HG02973 (cell line): Measurements from ENCODE around the gene SEC24D.
A peak's percentile ranks its signal among the peaks of the same experiment; 100 is the strongest.

Experiments
- ATAC-seq: cut with Tn5 transposase; IDR thresholded peaks from one replicate; pipeline ENCODE4 v1.9.1; 2021; ENCODE audit warnings: moderate library complexity; ENCODE audit not compliant: unreplicated experiment

The SEC24D gene

DNA sequence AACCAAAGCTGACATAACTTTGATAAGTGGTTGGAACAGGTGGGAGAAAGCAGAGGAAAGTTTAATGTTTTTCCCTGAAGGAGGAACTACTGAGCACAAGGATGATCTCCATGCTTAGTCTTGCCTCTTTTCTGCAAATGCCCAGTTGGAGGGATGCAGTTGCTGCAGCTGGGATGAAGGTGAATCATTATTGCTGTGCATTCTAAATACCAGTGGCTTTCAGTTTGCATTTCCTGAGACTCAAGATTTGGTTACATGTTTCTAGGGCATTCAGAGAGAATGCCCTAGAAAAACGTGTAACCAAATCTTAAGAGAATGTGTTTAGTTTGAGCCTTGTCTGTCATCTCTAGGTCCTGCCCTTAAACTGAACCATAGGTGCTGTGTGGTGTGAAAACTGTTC, 108.6 kb downstream of the SEC24D start:
- ATAC-seq = no peak

DNA sequence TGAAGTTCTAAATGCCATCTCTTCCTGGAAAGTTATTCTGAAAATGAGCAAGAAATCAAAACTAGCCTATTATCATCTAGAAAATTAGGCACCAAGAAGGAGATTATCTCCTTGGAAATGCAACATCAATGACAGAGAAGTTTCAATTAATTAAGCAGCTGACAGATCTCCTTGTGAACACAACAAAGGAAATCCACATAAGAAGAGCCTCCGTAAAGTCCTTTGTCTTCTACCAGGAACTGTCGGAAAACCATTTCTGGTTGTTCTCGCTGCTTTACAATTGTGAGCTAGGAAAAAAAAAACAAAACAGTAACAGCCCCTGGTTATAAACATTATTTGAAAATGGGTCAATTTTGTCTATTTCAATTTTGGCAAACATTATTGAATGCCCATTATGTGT, 112.6 kb downstream of the SEC24D start:
- no peak for ATAC-seq

DNA sequence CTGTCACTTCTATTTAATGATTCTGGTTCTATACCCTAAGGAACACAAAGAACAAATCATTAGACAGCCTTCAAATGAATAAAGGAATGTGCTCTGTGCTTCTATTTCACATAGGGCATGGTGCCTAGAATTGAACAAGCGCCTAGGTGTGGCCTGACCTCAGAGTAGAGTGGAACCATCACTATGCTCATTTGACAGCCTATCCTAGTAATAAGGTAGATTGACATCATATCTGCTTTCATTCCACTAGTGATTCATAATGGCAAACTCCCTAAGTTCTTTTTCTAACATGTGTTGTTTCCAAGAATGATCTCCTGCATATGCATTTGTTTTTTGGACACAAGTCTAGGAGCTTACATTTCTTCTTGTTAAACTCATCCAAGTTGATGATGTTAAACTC, 114.2 kb downstream of the SEC24D start:
- ATAC-seq = no peak

DNA sequence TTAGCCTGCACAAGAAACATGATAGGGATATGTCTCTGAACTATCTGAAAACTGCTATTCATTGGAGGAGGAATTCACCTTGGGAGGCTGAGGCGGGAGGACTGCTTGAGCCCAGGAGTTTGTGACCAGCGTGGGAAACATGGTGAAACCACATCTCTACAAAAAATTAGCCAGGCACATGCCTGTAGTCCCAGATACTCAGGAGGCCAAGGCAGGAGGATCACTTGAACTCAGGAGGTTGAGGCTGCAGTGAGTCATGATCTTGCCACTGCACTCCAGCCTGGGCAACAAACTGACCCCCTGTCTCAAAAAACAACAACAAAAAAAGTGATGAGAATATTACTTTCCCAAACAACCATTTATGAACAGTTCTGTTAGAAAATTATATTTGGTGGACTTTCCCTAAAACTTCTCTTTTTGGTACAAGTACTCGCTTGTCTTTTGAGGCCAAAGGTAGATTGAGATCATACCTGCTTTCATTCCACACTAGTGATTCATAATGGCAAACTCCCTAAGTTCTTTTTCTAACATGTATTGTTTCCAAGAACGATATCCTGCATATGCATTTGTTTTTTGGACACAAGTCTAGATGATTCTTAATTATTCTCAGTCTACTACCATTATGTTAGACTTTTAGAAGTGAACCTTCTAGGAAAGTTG, 117.3 kb downstream of the SEC24D start:
- ATAC-seq = no peak

DNA sequence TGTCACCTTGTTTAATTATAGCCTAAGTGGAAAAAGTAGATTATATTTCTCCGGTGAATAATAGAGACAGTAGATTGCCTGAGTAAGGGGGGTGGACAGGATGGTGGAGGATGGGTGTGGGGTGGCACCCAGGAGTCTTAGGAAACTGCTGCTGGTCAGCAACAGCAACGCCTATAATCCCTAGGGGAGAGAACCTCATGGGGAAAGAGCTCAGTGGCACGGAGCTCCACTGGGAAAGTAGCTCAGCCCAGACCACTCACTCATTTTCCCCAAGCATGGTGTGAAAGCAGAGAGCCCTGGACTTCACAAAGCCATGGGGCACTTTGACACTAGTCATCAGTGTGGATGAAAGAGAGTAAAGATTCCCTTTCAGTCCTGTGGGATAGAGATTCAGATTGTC, 119.6 kb downstream of the SEC24D start:
- no peak for ATAC-seq

DNA sequence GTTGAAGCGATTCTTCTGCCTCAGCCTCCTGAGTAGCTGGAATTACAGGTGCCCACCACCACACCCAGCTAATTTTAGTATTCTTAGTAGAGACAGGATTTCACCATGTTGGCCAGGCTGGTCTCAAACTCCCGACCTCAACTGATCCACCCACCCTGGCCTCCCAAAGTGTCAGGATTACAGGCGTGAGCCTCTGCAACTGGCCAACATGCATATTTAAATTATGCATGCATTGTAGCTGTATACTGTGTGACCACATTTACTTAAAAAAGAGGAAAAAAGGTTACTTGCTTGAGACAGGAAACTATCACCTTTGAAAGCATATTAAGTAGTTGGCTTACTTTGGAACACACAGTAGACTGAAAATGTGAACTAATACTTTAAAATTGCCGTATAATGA, 121.2 kb downstream of the SEC24D start:
- ATAC-seq = no peak

DNA sequence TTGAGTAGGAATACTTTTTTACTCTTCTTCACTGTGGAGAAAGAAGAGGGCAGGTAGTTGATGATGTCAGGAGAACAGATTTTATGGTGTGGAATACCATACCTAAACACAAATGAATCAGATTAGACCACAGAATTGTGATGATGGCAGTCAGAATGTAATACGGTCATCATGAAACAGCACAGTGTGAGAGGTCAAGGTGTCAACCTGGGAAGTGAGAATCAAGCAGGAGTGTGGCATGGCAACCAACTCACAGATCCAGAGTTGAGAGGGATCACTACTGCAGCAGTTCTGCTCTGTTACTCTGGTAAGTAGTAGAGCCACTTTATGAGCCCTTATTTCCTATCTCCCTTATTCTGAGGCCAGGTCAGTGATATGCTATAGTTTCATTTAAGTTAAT, 123.1 kb downstream of the SEC24D start:
- ATAC-seq = peak; percentile 76

DNA sequence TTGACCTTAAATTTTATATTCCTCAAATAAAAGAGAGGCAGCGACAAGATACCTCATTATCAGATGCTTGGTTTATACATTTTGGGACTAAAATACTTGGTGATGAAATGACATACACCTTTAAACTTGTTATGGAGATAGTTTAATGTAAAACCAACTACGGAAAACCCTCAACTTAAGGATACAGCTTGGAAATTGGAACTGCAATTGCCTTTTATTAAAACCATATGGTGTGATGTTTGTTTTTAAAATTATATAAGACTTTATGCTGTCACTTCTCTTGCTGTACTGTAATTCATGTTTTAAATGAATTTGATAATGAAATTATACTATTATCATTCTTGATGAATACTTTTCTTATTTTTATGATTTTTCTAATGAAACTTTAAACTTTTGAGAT, 124.9 kb downstream of the SEC24D start:
- ATAC-seq = no peak

DNA sequence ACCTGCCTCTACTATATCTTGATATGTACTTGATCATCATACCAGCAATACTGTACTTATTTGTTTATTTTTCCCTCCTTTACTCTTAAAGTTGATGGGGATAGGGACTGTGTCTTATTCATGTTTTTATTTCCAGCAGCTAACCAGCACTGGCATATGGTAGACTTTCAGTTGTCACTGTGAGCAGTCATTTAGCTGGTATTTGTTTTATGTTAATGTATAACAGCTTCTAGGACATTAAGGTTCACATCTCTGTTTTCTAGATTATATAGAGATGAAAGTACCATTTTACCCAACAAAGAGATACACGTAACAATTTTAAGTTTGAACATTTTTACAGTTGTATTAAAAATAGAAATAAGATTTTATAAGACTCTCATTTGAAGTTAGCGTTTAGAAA, 132.8 kb downstream of the SEC24D start:
- no peak for ATAC-seq

DNA sequence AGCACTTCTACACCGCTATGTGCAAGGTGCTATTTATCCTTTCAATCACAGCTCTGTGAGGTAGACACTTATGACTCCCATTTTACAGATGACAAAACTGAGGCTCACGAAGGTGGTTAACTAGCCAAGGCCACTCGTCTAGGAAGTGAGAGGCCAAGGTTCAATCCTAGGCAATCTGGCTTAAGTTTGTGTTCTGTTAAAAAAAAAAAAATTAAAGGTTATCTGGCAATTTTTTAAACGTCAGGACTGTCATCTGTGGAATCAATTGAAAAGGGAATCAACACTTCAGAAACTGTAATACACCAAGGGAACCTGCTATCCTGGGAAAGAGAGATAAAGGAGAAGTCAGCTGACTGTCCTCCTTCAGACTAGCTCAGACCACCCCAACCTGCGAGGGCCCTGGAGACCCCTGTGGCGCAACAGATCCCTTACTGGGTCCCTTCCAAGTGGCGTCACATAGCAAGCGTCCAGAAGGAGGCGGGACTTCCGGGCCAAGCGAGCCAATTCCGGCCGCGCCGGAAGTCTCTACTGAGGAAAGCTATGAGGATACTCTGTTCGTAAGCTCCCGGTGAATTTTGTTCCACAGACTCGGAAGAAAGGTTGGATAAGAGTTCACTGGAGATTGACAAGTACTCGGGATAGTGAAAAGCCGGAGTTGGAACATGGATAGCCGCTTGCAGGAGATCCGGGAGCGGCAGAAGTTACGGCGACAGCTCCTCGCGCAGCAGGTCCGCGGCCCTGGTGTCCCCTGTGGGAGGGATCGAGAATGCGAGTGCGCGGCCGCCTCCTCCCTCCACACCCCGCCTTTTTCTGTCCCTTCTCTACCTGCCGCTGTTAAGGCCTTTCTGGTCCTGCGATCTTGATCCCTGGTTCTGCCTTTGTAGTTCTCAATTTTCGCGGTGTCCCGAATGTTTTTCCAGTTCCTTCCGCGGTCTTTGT, 150.8 kb downstream of the SEC24D start, which contains the start of gene METTL14:
TSS of gene METTL14 (plus strand) at position 520 of the 939 bp plus-strand sequence. CDS start at position 663, 143 bp downstream.
- peak; percentile 99 for ATAC-seq

DNA sequence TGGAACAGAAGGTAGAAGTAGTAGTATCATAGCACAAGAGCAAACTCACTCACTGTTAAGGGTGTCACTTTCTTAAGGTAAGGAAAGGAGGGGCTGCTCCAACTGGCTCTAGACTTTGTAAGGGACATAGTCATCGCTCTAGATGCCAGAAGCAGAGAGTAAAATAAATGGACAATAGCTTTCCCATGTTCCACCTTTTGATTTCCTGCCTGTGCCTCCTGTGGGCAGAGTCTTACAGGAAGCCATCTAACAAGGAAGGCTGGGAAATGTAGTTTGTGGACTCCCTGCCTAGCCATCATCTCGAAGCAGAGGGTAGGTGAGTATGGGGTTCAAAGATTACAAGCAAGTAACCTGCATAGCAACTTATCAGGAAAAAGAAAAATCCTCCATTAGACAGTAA, 152.4 kb downstream of the SEC24D start:
- ATAC-seq = no peak

DNA sequence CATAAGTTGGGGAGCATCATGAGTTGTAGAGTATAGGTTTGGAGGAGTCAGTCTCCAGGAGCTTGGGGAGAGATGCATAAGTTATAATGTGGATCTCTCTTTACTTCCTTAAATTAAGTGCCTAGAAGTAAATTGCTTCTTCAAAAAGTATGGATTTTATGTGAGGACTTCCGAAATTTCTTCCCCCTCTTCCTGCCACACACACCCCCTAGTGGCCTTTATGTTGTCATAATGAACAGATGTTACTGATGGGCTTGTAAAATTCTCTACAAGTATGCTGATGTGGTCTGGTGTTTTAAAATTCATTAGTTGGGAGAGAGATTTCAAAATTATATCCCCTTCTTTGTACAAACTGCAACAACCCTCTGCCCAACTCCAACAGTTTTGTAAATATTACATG, 153.0 kb downstream of the SEC24D start:
- ATAC-seq = no peak

DNA sequence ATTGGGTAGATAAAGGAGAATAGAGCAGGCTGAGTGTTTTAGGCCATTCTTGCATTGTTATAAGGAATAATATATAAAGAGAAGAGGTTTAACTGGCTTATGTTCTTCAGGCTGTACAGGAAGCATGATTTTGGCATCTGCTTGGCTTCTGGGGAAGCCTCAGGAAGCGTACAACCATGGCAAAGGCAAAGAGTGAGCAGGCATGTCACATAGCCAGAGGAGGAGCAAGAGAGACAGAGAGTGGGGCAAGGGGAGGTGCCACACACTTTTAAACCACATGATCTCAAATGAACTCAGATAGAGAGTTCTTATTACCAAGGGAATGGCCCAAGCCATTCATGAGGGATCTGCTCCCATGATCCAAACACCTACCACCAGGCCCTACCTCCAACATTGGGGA, 155.1 kb downstream of the SEC24D start:
- no peak for ATAC-seq

DNA sequence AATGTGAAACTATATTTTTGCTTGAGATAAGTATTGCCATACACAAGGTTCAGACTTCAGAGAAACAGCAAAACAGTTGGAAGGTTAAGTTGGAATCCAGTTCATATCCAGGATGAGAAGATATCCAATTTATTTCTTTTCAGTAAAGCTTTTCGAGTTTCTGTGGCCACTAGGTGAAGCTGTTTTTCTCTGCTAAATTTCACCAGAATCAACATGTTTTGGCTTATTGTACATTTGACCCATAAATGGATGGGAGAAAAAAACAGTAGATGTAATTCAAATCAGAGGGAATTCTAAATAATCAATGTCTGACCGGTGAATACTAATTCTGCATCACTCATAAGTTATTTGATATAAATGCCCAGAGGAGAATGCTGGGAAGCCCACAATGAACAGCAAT, 159.8 kb downstream of the SEC24D start:
- ATAC-seq = no peak
